Measurements from ENCODE around the gene PAIP2.

DNA sequence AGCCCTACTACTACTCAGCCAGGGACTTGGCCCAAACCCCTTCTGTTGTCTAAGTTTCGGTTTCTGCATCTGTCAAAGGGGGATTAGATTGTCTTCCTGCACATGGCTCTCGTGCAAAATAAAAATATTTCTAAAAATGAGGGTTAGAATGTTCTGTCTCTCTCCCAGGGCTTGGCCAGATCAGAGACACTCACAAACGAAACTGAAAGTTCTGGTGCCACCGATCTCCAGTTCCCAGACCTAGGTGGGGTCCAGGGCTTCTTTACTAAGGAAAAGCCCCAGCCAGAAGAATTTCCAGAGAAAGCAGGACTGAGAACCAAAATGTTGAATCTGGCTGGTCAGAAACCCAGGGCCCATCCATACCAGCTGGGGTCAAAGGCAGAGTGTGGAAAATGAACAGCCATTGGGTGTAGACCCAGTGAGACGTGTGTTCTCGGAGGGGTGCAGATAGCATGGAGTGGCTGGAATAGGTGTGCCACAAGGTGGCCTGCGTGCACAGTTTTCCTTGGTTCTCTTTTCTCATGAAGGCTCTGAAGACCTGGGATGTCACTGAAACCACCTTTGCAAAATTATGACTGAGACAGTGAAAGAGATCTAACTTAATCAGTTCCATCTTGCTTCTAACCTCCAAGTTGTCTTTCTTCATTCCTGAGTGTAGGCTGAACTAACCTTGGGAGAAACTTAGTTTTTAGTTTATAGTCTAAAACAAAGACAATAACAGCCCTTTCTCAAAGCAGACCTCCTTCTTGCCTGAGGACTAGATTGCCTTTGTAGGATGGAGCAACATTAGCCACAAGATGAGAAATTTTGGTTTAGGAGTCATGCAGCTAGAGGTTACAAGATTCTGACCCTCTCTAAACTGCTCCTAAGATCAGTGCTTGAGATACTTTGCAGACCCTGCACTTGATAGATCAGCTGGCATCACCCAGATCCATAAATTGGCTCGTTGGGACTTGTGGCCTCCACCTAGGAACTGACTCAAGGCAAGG is 43.7 kb downstream of the PAIP2 start:
- TF ChIP-seq POLR2AphosphoS5 (IDR thresholded peaks at IDR 0.05; ENCODE audit: low read depth, low read length) (no peak), POLR2A (IDR thresholded peaks at IDR 0.05; ENCODE audit: low read depth, low read length) (peak; percentile 49; the same call in 1 of the 2 replicates), TAF1 (IDR thresholded peaks at IDR 0.05; ENCODE audit: borderline replicate concordance, low read depth, low read length) (no peak)

Measured in GM12892 (cell line).